SIG-M5 (cell line): ENCODE results near the gene KDM5C.

Experiments used
- DNase-seq: peaks from one replicate; lab custom pipeline; 2025; lab: John Stamatoyannopoulos, UW

The KDM5C gene

DNA sequence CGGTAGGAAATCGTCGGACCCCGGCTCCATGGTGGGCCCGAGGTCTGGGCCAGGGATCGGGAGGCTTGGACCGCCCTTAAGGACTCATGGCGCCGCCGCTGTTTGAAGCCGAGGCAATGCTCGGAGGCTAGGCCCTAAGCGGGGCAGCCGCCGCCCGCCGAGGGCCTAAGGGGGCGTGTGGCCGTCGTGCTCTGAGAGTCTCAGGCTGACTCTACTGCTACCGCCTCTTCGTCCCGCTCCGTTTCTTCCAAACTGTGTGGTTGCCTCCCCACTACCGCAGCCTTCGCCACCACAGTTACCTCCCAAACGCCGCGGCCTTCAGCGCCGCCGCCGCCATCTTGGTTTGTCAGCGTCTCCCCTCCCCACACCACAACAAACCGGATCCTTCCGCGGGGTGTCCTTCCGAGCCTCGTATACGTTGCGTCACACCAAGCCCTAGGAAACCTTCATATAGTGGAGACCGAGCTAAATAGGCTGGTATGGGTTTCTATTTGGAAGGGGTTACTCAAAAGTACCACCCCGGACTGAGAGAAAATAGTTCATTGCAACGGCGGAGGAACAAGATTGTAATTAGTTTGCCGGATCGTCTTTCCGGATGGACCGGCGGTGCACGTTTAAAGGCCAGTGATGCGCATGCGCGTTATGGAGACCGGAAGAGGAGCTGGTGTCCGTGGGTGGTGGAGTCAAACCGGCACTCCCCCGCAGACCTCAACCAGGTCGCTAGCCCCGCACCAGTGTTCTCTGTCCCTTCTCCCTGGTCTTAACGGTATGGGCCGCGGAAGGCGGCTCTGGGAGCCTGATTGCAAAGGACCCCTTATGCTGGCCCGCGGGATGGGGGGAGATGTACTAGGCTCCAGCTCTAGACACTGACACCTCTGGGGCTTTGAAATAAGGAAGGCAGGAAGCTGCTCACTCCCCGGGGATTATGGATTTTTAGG, at the start of gene KDM5C:
TSS of gene KDM5C (minus strand) at position 348 of the 938 bp plus-strand sequence. CDS start at position 30, 318 bp downstream.
- peak; percentile 17 for DNase-seq

DNA sequence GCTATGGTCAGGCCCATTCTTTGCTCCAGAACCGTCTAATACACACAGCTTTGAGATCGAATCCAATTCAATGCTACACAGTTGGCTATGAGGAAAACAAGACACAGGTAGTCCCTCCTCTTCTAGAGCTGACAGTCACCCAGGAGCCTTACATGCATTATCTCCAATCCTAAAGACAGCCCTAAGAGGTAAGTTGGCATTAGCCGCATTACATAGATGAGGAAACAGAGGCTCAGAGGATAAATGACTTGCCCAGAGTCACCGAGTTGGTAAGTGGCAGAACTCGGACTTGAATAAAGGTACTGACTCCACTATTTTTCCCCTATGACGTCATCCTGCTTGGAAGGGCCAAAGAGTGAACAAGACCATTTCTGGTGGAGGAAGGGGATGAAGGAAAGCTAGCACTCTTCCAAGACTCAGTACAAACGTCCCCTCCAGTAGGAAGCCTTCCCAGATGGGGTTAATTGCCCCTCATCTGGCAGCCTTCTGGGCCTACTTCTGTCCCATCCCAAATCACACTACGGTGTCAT, 47.9 kb upstream of the KDM5C start:
- no peak for DNase-seq

DNA sequence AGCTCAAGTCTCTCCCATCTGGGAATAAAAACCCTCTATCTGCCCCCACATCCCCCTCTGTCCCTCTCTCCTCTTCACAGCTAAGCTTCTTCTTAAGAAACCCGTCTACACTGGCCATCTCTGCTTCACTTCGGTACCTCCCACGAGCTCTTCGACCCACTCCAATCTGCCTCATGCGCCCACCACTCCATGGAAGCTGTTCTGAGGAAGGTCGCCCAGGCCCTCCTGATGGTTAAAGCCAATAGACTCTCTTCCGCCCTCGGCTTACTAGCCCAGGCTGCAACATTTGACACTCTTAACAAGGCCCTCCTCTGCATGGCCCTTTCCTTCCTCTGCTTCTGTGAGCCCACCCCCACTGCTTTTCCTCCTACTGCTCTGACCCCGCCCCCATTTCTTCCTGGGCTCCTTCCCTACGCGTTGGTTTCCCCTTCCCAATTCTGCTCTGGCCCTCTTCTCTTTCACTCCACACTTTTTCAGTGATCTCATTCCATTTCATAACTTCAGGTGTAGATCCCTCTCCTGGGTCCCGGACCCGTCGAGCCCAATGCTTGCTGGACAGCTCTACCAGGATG, 44.6 kb upstream of the KDM5C start:
- no peak for DNase-seq

DNA sequence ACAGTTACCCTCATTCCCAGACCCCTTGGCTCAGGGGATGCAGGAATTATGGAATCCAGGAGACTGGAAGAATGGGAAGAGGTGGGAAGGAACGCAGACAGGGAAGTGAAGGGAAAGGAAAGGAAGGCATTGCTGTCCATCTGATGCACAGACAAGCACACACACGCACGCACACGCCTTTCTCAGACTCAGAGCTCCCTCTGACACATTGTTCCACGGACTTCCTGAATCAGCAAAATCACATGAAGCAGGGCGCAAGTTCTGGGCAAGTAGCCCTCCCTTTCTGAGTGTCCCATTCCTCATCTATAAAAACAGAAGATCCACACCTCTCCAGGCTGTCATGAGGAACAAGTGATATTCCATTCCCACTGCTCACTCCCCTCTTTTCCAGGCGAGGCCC, 43.2 kb upstream of the KDM5C start:
- DNase-seq = no peak

DNA sequence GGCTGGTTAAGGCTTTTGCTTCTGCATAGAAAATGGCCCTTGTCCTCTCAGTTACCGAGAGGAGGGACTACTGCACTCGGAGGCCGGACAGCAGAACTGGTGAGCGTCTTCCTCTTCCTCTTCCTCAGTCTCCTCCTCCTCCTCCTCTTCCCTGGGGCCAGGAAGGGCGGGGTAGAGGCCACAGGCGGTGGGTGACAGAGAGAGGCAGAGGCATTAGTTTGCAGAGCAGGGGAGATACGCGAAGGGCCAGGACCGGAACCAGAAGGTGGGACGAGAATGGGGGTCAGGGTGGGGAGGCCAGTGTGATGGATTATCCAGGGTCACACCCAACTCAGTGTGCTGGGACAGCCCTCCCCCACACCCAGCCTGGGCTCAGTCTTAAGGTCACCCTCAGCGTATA, 41.9 kb upstream of the KDM5C start:
- DNase-seq = no peak

DNA sequence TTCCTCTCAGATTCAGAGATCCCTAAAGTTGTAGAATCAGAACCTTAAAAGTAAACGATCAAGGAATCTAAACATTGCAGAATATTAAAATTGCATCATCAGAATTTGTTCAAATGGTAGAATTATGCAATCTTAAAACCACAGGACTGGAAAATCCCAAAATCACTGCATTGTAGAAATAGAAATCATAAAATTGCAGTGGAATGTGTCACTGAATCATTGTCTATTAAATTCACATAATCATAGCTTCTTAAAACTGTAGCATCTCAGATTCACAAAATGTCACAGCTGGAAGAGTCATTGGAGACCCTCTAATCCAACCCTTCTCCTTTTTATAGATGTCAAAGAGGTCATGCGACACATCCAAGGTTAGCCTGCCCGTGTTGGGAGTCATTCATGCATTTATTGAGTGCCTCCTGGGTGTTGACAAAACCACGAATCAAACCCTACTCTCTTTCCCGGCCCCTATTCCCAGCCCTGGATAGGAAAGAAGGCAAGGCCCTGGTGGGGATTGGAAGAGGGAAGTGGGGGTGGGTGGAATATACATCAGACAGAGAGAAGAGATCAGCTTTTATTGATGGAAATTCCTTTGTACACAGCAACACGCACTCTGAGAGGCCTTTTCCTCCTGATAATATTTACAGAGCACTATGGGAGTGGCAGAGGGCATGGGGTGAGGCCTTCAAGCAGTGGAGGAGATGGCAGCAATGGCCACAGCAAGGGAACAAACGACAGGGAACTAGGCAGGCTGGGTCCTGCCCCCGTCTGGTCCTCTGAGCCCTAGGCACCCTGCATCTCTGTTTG, 41.0 kb upstream of the KDM5C start:
- no peak for DNase-seq

DNA sequence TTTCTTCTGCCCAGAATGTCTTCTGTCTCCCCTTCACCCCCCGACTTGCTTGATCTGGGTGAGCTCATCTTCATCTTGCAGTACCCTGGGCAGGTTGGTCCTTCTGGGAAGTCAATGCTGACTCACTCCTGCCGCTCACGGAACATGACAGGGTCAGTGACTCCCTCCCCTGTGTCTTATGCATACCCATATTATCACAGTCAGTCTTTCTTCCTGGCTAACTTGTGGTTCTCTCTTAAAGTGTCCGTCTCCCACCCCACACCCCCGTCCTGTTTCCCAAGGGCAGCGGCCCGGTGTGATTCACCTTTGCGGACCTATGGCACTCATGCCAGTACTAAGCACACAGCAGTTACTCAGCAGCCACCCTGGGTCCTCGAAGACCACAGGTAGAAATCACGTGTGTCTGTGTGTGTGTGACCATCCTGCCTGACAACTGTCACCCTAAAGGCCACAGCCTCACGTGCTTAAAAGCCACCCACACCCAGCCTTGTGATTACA, 38.6 kb upstream of the KDM5C start:
- DNase-seq = no peak

DNA sequence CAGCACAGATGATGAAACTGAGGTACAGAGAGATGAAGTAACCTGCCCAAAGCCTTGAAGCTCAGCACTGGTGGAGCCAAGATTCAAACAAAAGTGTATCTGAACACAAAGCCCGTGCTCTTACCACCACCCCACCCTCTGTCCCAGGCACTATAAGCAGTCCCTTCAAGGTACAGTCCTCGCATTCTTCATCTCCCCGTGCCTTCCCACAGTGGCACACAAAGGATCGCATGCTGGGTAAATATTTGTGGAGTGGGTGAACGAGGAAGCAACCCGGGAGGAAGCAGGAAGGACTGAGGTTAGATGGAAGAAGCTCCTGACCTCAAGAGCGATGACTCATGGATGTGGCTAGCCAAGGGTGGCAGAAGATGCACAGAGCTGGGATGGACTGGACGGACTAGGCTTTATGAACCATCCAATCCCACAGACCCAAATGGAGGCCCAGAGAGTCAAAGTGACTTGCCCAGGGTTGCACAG, 37.9 kb upstream of the KDM5C start:
- peak; percentile 42 for DNase-seq

DNA sequence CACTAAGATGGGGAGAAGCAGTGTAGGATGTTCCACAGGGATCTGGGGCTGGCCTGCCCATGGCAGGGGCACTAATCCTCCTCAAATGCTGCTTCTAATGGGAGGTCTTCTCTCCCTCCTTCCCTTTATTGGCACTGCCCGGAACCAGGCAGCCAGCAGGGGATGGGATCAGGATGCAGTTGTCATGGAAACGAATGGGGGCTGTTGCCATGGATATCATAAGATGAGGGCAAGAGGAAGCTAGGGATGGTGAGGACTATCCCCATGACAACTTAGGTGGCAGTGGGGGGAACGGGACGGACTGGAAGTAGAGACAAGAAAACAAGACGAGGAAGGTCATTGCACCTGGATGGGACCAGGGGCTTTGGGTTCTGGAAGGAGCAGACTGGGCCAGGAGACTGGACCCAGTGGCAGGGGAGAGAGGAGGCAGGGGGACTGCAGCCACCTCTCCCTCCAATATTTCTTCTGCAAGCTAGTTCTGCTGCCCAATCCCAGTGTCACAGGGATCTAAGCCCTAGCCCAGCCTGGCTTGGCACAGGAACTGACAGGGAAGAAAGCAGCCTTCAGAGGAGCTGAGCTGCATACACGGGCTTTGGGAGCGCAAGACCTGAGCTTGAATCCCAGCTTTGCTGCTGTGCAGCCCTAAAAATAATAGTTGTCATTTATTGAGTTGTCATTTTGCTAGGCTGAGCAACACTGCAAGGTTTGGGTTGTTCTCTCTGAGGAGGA, 37.3 kb upstream of the KDM5C start:
- DNase-seq = no peak

DNA sequence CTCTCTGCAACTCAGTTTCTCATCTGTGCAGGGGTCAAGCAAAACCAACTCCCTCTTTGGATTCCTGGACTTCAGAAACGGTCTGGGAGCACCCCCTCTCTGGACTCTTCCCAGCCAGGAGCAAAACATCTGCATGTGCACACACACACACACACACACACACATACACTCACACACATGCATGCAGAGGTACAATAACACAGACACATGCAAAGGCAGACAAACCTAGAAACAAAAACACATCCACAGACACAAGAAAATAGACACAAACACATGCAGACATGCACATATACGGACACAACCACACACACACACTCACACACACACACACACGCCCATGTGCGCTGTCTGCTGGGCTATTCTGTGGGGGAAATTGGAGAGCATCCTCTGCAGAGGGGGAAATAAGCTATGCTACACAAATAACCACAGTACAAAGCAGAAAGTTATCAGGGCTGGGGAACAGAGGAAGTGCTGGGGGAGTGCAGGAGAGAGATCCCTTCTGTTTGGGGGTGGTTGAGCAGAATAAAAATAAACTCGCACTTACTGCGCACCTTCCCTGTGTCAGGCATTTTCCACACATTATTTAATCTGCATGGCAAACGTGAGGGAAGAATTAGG, 36.5 kb upstream of the KDM5C start:
- no peak for DNase-seq

DNA sequence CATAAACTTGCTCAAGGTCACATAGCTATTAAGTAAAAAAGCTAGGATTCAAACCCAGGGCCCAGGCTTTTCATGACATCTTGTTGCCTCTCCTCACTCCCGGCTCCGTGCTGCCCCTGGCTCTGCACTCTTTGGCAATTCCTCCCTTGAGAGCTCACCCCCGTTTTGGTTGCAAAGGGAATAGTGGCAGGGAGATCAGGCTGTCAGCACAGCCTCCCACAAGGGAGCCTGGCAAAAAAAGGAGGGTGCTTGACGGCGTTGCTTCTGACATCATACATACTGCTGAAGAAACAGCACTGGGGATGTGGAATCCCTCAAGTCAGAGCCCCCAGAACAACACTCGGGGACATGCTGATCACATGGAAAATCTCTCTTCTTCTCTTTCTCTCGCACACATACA, 35.8 kb upstream of the KDM5C start:
- no peak for DNase-seq

DNA sequence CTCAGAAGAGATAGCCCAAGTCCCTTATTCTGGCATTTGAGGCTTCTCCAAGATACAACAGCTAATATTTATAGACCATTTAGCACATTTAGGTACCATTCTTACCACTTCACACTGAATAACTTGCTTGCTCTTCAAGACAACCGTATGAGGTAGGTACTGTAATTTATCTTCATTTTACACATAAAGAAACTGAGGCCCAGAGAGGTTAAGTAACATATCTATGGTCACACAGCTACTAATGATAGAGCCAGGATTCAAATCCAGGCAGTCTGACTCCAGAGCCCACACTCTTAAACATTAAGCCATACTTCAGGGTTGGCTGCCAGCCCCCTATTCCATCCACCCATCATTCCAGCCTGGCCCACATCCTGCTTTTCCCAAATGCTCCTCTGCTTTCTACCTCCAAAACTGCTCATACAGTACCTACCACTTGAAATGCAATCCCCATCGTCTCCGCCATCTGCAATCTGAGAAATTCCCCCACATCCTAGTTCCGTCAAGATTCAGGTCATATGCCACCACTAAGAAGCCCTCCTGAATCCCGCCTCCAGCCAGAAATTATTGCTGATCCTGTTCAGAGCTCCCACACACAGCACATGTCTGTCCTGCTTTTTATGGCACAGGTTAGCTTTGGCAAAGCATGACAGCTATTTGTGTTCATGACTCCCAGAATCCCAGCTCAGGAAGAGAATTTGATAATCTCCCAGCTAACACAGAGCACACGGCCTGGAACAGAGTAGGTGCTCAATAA, 32.8 kb upstream of the KDM5C start:
- DNase-seq = no peak

DNA sequence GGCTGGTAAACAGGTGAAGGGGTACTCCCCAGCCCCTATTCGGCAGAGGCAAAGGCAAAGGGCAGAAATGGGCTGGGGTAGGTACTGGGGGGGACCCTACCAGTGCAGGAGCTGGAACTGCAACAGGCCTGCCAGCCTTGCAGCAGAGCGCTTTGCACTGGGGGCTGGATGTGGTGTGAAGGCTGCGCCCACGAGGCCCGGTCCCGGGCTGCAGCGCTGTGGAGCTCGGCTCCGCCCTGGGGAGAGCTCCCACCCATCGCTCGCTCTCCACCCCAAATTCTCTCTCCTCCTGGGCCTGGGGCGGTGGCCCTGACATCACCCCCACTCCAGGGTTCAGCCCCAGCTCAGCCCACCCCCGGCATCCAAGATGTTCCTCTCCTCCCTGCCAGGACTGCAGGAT, 32.2 kb upstream of the KDM5C start:
- DNase-seq = no peak

DNA sequence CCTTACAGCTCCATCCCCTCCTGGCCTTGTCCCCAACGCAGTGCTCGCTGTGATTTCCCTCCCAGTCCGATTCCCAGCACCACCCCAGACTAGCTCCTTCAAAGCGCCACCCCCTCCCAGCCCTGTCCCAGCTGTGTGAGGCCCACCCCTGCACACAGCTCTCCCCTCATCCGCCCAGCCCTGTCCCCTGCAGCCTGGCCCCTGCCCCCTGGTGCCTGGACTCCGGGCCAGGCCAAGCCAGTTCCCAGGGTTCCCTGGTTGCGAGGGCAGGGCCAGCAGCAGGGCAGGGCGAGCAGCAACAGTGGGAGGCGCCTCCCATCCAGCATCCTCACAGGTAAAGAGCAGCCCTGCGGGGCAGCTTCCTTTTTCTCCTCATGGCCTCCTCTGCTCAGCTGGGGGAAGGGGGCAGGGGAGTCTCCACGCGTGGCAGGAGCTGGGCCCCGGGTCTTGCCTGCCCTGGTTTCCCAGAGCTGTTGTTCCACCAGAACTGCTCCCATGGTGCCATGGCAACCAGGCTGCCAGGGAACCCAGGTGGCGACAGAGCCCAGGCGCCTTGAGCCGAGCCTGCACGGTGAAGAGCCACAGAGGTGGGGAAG, 31.5 kb upstream of the KDM5C start:
- DNase-seq = no peak

DNA sequence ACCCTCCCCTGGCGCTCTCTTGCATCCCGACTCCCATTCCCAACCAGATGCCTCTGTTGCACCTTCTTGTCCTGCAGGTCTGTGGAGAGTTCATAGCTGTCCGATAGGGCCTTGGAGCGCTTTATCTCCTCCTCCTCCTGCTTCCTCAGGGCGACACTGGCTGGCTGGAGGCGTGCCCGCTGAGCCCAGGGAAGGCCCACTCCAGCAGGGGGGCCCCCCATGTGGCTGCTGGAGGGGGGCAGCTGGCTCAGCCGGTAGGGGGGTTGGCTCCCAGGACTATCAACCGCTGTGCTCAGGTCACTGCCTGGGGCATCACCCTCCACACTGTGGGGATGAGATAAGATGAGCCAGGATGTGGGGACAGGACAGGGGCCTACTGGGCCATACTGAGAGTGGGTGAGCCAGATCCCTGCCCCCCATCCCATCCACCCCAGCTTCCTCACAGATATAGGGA, 30.8 kb upstream of the KDM5C start:
- DNase-seq = no peak

DNA sequence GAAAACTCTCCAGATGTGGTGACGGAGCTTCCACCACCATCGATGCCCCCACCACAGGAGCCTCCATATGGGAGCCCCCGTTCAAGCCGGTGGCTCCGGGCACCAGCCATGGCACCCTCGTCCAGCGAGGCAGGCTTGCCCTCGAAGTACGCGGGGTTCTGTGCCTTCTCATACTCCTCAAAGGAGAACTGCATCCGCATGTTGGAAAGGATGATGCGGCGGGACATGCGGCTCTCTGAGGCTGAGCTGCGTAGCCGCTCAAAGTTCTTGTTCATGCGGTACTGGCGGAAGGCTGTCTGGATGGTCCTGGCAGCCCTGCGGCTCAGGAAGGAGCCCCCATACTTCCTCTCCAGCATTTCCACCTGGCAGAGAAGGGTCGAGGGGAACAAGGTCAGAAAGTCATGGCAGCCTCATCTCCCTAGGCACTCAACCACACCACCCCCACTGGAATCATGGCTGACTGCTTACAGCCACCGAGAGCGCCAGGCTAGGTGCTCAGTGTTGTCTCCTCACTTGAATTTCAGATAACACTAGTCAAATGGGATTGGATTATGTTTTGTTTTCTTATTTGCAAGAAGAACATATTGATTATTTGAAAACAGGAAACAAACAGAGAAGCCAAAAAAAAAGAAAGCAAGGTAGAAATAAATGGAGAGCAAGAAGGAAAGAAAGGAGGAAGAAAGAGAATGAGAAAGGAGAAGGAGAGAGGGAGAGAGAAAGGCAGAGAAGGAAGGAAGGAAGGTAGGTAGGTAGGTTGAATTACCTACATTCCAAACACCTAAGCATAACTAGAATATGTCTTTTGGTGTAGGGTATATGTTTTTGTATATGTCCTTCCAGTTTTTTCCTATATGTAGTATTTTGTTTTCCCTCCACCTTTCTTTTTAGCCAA, 29.8 kb upstream of the KDM5C start:
- DNase-seq = no peak

DNA sequence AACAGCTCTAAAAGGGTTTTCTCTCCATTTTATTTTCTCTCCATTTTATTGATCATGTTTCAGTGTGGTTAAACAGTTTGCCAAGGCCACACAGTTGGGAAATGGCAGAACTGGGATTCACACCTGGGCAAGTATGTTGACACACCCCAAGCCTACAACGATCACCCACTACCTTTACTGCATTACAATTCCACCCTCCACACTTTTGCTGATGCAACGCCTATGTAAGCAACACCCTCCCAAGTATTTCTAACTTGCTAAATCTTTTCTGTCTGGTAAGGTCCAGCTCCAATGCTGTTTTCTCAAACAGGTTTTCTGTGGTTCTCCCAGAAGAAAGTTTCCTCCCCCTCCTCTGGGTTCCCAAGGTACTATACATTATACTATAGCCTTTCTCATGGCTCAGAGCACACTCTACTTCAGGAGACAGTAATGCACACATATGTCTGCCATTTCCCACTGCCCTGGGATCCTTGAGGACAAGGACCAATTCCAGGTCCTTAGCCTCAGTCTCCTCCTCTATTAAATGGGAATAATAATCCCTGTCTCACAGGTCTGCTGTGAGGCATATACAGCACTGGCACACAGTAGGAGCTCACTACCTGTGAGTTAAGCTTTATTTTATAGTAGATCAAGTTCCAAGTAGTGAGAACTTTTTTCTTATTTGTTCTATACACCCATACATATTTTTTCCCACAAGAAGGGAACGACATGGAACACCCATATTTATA, 28.4 kb upstream of the KDM5C start:
- no peak for DNase-seq

DNA sequence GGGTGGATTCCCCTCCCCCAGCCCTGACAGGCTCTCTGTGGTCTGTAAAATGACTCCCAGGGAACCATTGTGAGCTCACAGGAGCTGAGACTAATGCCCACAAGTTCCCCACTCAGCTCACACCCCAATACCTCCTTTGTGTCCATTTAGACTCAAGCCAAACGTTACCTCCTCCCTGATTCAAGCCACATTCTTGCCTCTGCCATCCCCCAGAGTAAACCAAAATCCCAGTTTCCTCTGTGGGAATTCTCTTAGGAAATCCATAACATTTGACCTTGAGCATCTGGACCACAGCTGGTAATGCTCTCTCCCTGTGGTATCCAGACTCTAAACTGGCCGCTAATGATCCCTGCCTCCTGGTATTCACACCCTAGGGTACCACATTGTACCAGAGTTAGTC, 26.3 kb upstream of the KDM5C start:
- DNase-seq = no peak
